ENCODE results near the gene PF4V1. TPM values are rescaled to one million over a fixed set of nuclear protein-coding genes. Genes with fewer than 3 reads are reported as not detected.

PF4V1 gene
- total RNA-seq, 1 donor from 2014 or later, result not detected

- Histone ChIP-seq H3K4me1 (ENCODE audit: insufficient read depth, low read length) (no peaks in the 10 kb centered on the region), H3K27ac (ENCODE audit: low read depth, low read length) (no peak overlapping the region), H3K27me3 (ENCODE audit: insufficient read depth, low read length) (no peaks in the 10 kb centered on the region), H3K79me2 (ENCODE audit: insufficient read depth, low read length) (no peaks in the 10 kb centered on the region), H2AFZ (ENCODE audit: low read depth, low read length) (no peak overlapping the region), H3K4me3 (ENCODE audit: insufficient read depth, low read depth, low read length) (no peak overlapping the region), H3K36me3 (ENCODE audit: insufficient read depth, low read length) (no peaks in the 10 kb centered on the region), H3K9me3 (ENCODE audit: insufficient read depth, low read depth, low read length) (peaks cover 3% of the 10 kb centered on the region), H3K4me2 (ENCODE audit: low read length) (no peak overlapping the region), H3K9ac (ENCODE audit: low read length) (no peak overlapping the region), H4K20me1 (ENCODE audit: insufficient read depth, low read length) (no peaks in the 10 kb centered on the region)
- no peak for DNase-seq (ENCODE audit: low read depth)
- FAIRE-seq, result no peak
- H3K4me1 Mint-ChIP-seq (ENCODE audit: low read depth, unreplicated experiment), result peaks cover 13% of the 10 kb centered on the region
- peak overlapping the region; percentile 26 for H3K27ac Mint-ChIP-seq (ENCODE audit: unreplicated experiment)
- H3K36me3 Mint-ChIP-seq (ENCODE audit: low read depth, unreplicated experiment), result no peaks in the 10 kb centered on the region
- no peaks in the 10 kb centered on the region for H3K27me3 Mint-ChIP-seq (ENCODE audit: low read depth, unreplicated experiment)
- peaks cover 9% of the 10 kb centered on the region for H3K9me3 Mint-ChIP-seq (ENCODE audit: unreplicated experiment)
- TF ChIP-seq CTCF (IDR thresholded peaks at IDR 0.05; ENCODE audit: insufficient read depth, low read depth, low read length), result no peak
- TF ChIP-seq EZH2 (IDR thresholded peaks at IDR 0.05; ENCODE audit: insufficient read depth, low read length), result no peak
- no peak overlapping the region for H3K4me3 Mint-ChIP-seq (ENCODE audit: unreplicated experiment)
Measured at GRCh38 chr4:73822812-73823504, 30.1 kb upstream of the PF4V1 start.

DNA sequence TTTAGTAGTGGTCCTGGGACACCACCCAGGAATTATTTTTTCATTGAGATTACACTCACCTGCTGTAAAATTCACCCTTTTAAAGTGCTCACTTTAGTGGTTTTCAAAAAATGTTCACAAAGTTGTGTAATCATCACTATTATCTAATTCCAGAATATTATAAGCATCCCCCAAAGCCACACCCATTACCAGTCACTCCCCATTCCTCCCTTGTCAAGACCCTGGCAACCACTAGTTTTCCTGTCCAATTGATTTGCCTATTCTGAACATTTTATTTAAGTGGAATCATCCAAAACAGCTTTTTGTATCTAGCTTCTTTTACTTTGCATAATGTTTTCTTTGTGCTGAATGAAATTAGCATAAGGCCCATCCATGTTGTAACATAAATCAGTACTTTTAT, 29.3 kb upstream of the PF4V1 start:
- Histone ChIP-seq H2AFZ (ENCODE audit: low read depth, low read length) (no peak overlapping the region), H3K4me3 (ENCODE audit: insufficient read depth, low read depth, low read length) (no peak overlapping the region), H3K79me2 (ENCODE audit: insufficient read depth, low read length) (no peaks in the 10 kb centered on the region), H4K20me1 (ENCODE audit: insufficient read depth, low read length) (no peaks in the 10 kb centered on the region), H3K27ac (ENCODE audit: low read depth, low read length) (no peak overlapping the region), H3K27me3 (ENCODE audit: insufficient read depth, low read length) (no peaks in the 10 kb centered on the region), H3K36me3 (ENCODE audit: insufficient read depth, low read length) (no peaks in the 10 kb centered on the region), H3K4me2 (ENCODE audit: low read length) (no peak overlapping the region), H3K9ac (ENCODE audit: low read length) (no peak overlapping the region), H3K9me3 (ENCODE audit: insufficient read depth, low read depth, low read length) (peaks cover 3% of the 10 kb centered on the region), H3K4me1 (ENCODE audit: insufficient read depth, low read length) (no peaks in the 10 kb centered on the region)
- TF ChIP-seq CTCF (IDR thresholded peaks at IDR 0.05; ENCODE audit: insufficient read depth, low read depth, low read length), result no peak
- TF ChIP-seq EZH2 (IDR thresholded peaks at IDR 0.05; ENCODE audit: insufficient read depth, low read length), result no peak
- DNase-seq (ENCODE audit: low read depth) (no peak), FAIRE-seq (no peak)
- Mint-ChIP-seq H3K4me1 (ENCODE audit: low read depth, unreplicated experiment) (peaks cover 8% of the 10 kb centered on the region), H3K27ac (ENCODE audit: unreplicated experiment) (no peak overlapping the region), H3K36me3 (ENCODE audit: low read depth, unreplicated experiment) (no peaks in the 10 kb centered on the region), H3K4me3 (ENCODE audit: unreplicated experiment) (no peak overlapping the region), H3K9me3 (ENCODE audit: unreplicated experiment) (peaks cover 10% of the 10 kb centered on the region), H3K27me3 (ENCODE audit: low read depth, unreplicated experiment) (no peaks in the 10 kb centered on the region)

DNA sequence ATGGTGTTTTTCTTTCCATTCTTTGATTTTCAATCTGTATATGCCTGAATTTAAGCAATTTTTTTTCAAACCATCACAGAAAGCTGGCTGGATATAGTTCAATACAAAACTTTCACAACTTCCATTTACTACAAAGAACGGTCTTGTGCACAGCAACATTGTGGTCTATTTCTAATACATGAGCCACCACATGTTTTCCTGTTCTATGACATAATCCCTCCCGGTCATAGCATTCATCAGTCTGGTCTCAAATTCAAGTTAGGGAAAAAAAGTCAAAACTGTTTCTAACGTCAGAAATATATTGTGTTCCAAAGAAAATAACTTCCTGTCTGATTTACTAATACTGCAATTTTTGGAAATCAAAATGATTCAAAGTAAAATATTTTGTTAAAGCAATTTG, 24.1 kb upstream of the PF4V1 start:
- no peaks in the 10 kb centered on the region for H3K36me3 Mint-ChIP-seq (ENCODE audit: low read depth, unreplicated experiment)
- Histone ChIP-seq H4K20me1 (ENCODE audit: insufficient read depth, low read length) (no peaks in the 10 kb centered on the region), H3K27me3 (ENCODE audit: insufficient read depth, low read length) (no peaks in the 10 kb centered on the region), H3K79me2 (ENCODE audit: insufficient read depth, low read length) (no peaks in the 10 kb centered on the region), H3K4me1 (ENCODE audit: insufficient read depth, low read length) (peaks cover 15% of the 10 kb centered on the region), H3K27ac (ENCODE audit: low read depth, low read length) (no peak overlapping the region), H3K9me3 (ENCODE audit: insufficient read depth, low read depth, low read length) (no peaks in the 10 kb centered on the region), H3K4me3 (ENCODE audit: insufficient read depth, low read depth, low read length) (no peak overlapping the region), H3K4me2 (ENCODE audit: low read length) (no peak overlapping the region), H2AFZ (ENCODE audit: low read depth, low read length) (no peak overlapping the region), H3K9ac (ENCODE audit: low read length) (no peak overlapping the region), H3K36me3 (ENCODE audit: insufficient read depth, low read length) (no peaks in the 10 kb centered on the region)
- DNase-seq (ENCODE audit: low read depth) (peak; percentile 76), FAIRE-seq (no peak)
- peaks cover 14% of the 10 kb centered on the region for H3K4me1 Mint-ChIP-seq (ENCODE audit: low read depth, unreplicated experiment)
- no peaks in the 10 kb centered on the region for H3K27me3 Mint-ChIP-seq (ENCODE audit: low read depth, unreplicated experiment)
- H3K9me3 Mint-ChIP-seq (ENCODE audit: unreplicated experiment), result peaks cover 10% of the 10 kb centered on the region
- H3K4me3 Mint-ChIP-seq (ENCODE audit: unreplicated experiment), result no peak overlapping the region
- TF ChIP-seq EZH2 (IDR thresholded peaks at IDR 0.05; ENCODE audit: insufficient read depth, low read length) (no peak), CTCF (IDR thresholded peaks at IDR 0.05; ENCODE audit: insufficient read depth, low read depth, low read length) (no peak)
- H3K27ac Mint-ChIP-seq (ENCODE audit: unreplicated experiment), result no peak overlapping the region
